UCSD-AML1 (cell line): ENCODE data around the gene ASTN2.

Experiments
- DNase-seq: peaks from one replicate; lab custom pipeline; 2025; ENCODE audit not compliant: unreplicated experiment; lab: John Stamatoyannopoulos, UW

The ASTN2 gene

GRCh38 chr9:116451500-116452115 is 963.2 kb downstream of the ASTN2 start:
- DNase-seq: no peak

- DNase-seq: no peak
Measured at GRCh38 chr9:116450378-116451139, 964.3 kb downstream of the ASTN2 start.

GRCh38 chr9:116449949-116450348 is 964.9 kb downstream of the ASTN2 start:
- no peak for DNase-seq

- no peak for DNase-seq
Measured at GRCh38 chr9:116448431-116448830, 966.4 kb downstream of the ASTN2 start.

GRCh38 chr9:116447934-116448333 is 966.9 kb downstream of the ASTN2 start:
- no peak for DNase-seq

- no peak for DNase-seq
Measured at GRCh38 chr9:116442528-116442927, 972.3 kb downstream of the ASTN2 start.

GRCh38 chr9:116437411-116438370 is 977.2 kb downstream of the ASTN2 start:
- no peak for DNase-seq

GRCh38 chr9:116436121-116436520 is 978.7 kb downstream of the ASTN2 start:
- DNase-seq: no peak

- DNase-seq: no peak
Measured at GRCh38 chr9:116435706-116436105, 979.2 kb downstream of the ASTN2 start.

- DNase-seq: no peak
Measured at GRCh38 chr9:116434314-116434713, 980.5 kb downstream of the ASTN2 start.

GRCh38 chr9:116432051-116432450 is 982.8 kb downstream of the ASTN2 start:
- no peak for DNase-seq

- no peak for DNase-seq
Measured at GRCh38 chr9:116430849-116431248, 984.0 kb downstream of the ASTN2 start.

GRCh38 chr9:116425244-116425643 is 989.6 kb downstream of the ASTN2 start:
- DNase-seq: no peak

- DNase-seq: no peak
Measured at GRCh38 chr9:116423149-116423548, 991.7 kb downstream of the ASTN2 start.

- DNase-seq: no peak
Measured at GRCh38 chr9:116422119-116422979, 992.5 kb downstream of the ASTN2 start.

- DNase-seq: no peak
Measured at GRCh38 chr9:116420993-116421538, 993.8 kb downstream of the ASTN2 start.

GRCh38 chr9:116419181-116419580 is 995.7 kb downstream of the ASTN2 start:
- DNase-seq: no peak

- no peak for DNase-seq
Measured at GRCh38 chr9:116417464-116417863, 997.4 kb downstream of the ASTN2 start.

- no peak for DNase-seq
Measured at GRCh38 chr9:116416421-116416820, 998.4 kb downstream of the ASTN2 start.

GRCh38 chr9:116414374-116414773 is 1000.5 kb downstream of the ASTN2 start:
- DNase-seq: no peak
